Neural cell (in vitro differentiated cells): ENCODE data around the gene PROX2.

ENCODE experiments used
- EZH2 ChIP-seq: fragments of 200-600, 300-800 bp; shearing (Covaris generic), sonication (generic); IDR thresholded peaks from 2 replicates; pipeline ENCODE4 v1.6.1; 2014; ENCODE audit warnings: antibody characterized with exemption, low read length, borderline replicate concordance, mild to moderate bottlenecking; ENCODE audit not compliant: insufficient read depth, poor library complexity, severe bottlenecking
- POLR2AphosphoS5 ChIP-seq: IDR thresholded peaks from 2 replicates; pipeline ENCODE4 v1.6.1; 2012
- RAD21 ChIP-seq: fragments of 450-650 bp; conservative IDR thresholded peaks from 2 replicates; pipeline ENCODE4 v1.6.1; 2014; ENCODE audit warnings: antibody characterized with exemption, mild to moderate bottlenecking, moderate library complexity
- SMC3 ChIP-seq: fragments of 450-650 bp; conservative IDR thresholded peaks from 2 replicates; pipeline ENCODE4 v1.6.1; 2014; ENCODE audit warnings: antibody characterized with exemption, mild to moderate bottlenecking, moderate library complexity; ENCODE audit not compliant: poor library complexity
- TF ChIP-seq, protein P1 (sequence below): fragments of 450-650 bp; IDR thresholded peaks from 2 replicates; pipeline ENCODE4 v1.5.1; 2014; ENCODE audit warnings: antibody characterized with exemption, mild to moderate bottlenecking, moderate library complexity; ENCODE audit not compliant: poor library complexity, severe bottlenecking

DNA sequence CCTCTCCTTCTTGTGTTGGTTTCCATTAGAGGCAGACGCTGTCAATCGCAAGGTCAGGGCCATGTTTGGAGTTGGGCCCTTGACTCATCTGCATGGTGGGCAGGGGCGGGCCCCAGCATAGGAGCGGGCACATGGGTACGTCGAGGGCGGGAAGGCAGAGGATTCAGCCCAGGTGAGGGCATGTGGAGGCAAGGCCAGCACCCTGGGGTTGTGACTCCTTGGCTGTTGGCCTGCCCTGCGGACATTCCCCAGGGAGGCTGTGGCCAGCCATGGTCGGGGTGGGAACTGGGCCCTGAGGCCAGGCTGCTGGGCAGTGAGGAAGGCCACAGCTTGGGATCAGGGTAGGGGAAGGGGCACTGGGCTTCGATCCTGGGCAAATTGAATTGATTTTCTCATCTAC is 36.9 kb upstream of the PROX2 start:
- TF ChIP-seq EZH2 (no peak), SMC3 (no peak), RAD21 (no peak), POLR2AphosphoS5 (no peak)
- TF ChIP-seq, protein P1, sequence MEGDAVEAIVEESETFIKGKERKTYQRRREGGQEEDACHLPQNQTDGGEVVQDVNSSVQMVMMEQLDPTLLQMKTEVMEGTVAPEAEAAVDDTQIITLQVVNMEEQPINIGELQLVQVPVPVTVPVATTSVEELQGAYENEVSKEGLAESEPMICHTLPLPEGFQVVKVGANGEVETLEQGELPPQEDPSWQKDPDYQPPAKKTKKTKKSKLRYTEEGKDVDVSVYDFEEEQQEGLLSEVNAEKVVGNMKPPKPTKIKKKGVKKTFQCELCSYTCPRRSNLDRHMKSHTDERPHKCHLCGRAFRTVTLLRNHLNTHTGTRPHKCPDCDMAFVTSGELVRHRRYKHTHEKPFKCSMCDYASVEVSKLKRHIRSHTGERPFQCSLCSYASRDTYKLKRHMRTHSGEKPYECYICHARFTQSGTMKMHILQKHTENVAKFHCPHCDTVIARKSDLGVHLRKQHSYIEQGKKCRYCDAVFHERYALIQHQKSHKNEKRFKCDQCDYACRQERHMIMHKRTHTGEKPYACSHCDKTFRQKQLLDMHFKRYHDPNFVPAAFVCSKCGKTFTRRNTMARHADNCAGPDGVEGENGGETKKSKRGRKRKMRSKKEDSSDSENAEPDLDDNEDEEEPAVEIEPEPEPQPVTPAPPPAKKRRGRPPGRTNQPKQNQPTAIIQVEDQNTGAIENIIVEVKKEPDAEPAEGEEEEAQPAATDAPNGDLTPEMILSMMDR = no peak
